EH (cell line): ENCODE measurements around the gene VEGFC.

Experiments used
- DNase-seq: peaks from one replicate; pipeline ENCODE4 v3.0.0-alpha.2; 2015; ENCODE audit warnings: low read depth

Gene VEGFC

DNA sequence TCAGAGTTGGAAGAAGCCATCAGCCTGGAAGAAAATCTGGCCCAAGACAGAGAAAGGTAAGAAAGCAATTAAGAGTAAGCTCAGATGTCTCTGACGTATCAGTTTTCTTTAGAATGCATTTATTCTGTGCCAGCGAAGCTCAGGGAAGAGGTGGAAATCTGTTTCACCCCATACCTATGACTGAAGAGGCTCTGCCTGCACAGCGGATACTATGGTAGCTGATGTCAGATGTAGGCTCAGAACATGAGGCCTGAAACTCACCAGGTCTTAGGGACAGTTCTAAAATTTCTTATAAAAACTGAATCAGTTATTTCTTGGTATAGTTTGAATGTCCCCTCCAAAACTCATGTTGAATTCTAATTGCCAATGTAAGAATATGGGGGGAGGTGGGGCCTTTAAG, 30.9 kb downstream of the VEGFC start:
- DNase-seq: no peak

DNA sequence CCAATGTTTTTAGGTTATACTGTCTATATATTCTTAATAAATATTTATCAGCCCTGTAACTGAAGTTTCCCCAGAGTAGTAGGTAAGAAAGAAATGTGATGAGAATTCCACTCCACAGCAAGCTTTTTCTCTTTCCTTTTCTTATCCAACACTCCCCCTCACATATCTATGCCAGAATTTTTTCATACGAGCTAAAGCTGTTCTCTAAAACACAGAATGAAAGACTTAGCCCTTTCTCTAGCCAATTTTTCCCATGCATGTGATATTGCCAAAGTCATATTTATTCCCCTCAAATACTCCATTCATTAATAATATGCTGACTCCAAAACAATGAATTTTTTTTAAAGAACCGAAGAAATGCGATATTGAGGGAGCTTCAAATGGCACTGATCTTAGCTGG, 32.3 kb downstream of the VEGFC start:
- DNase-seq: no peak

DNA sequence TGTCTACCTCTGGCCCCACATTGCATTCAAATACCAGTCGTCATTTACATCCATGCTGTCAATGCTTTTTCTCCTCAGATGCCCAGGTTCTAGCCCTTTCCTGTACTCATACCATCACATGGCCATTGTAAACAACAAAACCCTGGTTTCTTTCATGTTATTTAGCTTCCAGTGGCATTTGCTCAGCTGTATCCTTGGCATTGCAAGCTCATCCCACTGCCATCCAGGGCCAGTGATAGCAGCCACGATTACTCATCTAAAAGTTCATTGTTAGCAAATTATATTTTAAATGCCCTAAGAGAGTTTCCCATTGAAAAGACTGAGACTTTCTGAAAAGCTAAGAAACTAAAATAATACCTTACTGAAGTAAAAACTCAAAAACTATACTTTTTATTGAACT, 34.0 kb downstream of the VEGFC start:
- no peak for DNase-seq

DNA sequence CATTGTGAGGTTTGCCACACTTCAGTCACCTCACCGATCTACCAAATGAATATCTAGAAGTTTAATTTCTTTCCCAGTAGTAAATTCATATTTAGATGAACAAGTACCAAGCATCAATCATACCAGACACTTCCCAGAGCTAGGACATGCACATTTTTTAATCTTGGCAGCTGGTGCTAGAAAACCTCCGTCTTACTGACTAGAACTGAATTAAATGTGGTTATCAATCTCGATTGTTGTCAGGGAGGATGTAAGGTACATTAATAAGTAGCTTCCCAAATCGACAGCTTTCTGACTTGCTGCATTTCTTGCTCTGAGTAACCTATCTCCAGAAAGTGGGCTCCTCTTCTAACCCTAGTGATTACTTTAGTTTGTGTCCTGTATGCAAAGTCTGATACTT, 34.4 kb downstream of the VEGFC start:
- DNase-seq: no peak

DNA sequence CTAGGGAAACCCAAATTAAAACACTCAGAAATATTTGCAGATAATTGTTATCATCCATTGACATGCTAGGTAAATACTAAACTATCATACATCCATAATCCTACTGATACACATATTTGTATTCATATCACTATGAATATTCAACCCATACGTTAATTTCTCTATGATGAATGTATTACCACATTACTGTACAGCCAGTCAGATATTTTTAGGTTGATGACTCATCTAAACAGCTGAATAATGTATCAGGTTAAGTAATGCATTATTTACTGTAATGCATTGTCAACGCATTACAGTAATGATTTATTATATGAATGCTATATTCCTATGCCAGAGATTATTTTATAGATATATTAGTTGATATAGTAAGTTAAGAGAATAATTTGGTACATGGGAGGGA, 37.1 kb downstream of the VEGFC start:
- DNase-seq: no peak

DNA sequence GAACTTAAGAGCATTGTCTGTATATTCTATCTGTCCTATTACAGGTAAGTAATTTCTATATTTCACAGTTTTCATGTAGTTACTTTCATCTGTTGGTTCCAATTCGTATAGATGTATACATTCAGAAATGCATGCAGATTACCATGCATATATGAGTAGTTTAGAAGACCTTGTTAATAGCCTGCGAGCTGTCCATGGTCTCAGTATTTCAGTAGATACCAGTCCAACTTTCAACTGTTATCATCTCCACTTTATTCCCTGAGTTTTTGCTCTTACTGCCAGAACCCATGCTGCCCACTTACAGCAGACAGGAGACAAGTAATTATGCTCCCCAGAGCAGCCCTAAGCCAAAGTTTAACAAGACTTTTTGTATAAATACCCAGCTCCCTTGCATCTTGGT, 37.7 kb downstream of the VEGFC start:
- DNase-seq: no peak

DNA sequence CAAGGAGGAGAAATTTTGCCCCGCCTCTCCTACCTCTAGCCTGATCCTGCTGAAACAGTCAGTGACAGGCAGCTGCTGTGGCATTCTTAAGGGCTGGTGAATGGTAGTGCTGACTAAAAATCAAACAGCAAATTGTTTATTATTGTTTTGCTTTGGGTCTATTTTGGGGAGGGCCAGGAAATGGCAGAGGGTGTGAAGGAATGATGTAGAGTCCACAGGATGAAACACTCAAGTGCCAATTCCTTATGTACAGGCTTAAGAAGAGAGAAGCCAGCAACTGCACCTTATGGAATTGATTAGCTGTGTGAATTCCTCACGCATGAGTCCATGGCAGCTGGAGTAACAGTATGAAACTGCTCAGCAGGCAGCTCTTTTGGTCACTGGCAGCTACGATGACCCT, 39.7 kb downstream of the VEGFC start:
- peak; percentile 96 for DNase-seq

DNA sequence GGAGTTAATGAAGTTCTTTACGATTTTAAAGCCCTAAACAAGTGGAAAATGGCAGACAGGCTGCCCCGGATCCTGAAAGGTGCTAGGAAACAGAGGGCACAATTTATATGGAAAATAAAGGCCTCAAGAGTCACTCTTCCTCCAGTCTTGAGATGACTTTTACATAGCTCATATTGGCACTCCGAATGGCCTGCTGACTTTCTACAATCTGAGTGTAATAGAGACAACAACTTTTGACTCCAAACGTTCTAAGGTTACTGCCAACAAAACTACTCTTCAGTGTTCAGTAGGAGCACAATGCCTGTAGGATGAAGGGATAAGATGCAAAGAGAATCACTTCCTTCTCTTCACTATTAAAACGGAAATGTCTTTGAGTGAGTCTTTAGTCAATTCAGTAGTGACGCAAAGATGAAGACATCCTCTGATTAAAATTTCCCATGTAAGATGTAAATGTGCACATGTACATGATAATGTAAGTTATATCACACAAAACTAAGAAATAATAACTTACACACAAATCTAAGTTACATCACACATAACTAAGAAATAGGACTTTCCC, 40.5 kb downstream of the VEGFC start:
- DNase-seq: no peak

DNA sequence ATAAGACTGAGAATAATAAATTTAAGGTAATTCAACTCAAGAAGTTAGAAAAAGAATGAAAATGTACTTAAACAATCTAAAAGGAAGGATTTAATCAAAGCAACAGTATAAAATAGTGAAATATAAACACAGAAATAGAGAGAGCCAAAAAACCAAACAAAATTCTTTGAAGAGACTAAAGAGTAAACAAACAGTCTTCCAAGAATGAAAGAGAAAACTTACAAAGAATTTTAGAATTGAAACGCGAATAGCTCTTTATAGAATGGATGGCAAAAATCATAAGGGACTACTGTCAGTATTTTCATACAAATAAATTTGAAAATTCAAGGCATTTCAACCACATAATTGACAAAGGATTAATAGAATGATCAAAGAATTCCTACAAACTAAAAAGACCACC, 41.7 kb downstream of the VEGFC start:
- no peak for DNase-seq

DNA sequence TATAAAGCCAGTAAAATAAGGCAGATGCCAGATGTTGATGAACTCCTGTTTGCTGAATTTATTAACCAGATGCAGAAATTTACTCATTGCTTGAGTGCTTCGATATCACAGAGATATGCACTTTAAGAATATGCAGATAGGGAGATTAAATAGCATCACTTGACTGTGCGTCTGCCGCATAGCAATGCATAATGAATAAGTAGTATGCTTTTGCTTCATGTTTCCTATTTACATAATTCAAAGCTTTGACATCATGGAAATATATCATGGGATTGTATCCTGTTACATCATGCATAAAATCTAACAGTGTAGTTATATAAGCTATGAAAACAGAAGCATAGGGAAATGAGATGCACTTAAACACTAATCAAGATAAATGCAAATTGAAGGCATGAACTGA, 45.9 kb downstream of the VEGFC start:
- no peak for DNase-seq

DNA sequence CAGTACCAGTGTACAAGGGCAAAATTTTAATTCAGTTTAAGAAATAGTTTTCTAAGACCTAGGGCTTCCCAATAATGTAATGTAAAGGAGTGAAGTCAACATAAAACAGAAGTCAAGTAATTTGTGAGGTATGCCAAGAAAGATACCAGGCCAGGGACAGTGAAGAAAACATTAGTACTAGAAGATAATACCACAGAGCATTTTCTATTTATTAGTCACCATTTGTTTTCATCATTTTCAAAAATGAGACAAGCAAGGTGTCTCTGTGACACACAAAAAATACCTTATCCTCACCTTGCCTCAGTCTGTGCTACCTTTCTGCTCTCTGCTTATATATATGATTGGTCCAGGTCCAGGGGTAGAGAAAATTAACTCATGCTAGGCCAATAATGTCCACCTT, 46.8 kb downstream of the VEGFC start:
- DNase-seq: peak; percentile 27

DNA sequence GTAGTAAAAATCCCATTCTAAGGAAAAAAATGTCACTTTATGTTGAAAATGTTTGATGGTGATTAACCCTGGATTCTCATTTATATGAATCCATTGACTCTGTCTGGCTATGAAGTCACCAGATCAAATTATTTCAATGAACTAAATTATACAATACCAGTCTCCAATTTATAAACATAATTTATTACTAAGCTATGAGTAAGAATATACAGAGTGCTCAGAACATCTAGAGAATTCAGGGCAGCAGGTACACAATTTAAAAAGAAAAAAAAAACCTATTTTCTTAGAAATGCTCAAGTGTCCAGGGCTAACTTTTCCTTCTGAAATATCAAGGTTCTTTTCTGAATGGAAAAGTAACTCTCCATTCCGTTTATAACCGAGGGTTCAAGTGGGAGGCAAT, 48.6 kb downstream of the VEGFC start:
- DNase-seq: no peak

DNA sequence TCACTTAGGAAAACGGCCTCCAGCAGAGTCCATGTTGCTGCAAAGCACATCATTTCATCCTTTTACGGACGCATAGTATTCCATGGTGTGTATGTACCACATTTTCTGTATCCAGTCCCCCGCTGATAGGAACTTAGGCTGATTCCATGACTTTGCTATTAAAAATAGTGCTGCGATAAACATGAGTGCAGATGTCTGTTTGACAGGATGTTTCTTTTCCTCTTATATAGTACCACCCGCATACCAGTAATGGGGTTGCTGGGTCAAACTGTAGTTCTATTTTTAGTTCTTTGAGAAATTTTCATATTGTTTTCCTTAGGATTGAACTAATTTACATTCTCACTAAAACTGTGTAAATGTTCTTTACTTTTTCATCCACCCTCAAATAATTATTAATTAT, 50.5 kb downstream of the VEGFC start:
- DNase-seq: no peak

DNA sequence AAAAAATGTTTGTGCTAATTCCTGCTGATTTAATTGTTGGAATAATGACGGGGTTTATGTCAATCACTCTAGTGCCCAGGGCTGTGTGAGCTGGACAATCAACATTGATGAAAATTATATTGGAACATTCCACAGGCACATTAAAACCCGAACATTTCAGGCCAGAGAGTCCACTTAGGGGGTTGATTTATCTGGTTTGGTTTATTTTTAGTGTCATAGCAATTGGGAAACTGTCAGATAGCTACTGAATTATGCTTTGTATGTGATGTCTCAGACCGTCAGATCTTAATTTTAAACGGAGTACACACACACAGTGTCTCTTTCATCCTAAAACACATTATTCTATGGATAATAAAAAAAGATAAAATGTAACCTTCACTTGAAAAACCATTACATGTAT, 51.5 kb downstream of the VEGFC start:
- no peak for DNase-seq

DNA sequence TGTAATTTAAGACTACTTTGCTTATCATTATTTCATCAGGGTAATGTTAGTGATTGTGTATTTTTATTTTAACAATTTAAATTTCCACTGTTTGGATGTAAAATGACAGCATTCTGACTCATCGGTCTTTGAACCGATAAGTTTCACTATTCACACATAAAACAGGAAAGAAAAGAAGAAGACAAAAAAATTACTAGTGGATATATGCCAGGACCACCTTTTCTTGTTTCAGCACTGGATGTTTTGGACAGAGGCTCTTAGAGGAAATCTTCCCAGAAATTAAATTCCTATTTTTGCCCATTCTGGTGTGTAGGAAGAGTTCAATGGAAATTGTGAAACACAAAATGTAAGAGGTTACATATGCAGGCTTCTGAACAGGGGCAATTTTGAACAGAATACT, 57.4 kb downstream of the VEGFC start:
- DNase-seq: peak; percentile 67

DNA sequence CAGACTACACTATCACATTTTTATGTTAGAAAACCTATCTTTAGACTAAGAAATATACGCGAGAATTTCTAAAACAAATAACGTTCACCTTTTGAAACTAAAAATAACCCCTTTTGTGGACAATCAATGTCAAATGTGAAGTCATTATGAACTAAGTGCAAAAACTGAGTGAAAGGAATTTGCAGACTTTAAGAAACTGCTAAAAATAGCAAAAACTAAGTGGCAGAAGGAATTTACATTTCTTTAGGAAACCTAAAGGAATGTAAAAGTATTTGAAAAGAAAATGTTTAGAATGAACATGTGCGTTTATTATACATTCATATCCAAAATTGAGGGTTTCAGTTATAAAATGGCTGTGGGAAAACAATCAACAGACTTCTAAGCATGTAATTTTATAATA, 58.3 kb downstream of the VEGFC start:
- peak; percentile 29 for DNase-seq

DNA sequence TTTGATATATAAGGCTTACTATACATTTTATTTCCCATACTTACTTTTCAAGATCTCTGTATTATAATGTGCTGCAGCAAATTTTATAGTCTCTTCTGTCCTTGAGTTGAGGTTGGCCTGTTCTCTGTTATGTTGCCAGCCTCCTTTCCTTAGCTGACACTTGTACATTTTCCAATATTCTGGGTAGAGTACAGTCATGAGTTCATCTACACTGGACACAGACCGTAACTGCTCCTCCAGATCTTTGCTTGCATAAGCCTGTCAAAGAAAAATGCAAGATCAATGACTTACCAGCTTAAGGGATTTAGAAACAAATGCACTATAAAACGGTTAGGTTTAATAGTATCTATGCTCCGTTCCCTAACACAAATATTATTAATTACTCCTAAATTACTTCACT, 63.2 kb downstream of the VEGFC start:
- no peak for DNase-seq

DNA sequence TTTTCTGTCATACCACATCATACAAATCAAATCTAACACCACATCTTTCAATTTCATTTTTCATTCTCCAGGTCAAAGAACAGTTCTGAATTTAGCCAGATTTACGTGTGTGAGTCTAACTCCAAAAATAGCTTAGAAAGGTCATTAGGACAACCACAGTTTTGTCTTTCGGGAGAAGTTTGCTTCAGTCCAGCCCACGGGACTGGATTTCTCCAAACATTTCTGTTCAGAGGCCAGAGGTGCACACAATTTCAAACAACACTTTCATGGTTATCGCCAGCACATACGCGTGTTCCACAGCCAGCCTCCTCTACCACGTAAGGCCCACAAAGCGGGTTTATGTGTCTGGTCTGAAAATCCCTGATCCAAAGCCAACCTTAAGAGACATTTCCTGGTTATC, 65.9 kb downstream of the VEGFC start:
- DNase-seq: peak; percentile 45

DNA sequence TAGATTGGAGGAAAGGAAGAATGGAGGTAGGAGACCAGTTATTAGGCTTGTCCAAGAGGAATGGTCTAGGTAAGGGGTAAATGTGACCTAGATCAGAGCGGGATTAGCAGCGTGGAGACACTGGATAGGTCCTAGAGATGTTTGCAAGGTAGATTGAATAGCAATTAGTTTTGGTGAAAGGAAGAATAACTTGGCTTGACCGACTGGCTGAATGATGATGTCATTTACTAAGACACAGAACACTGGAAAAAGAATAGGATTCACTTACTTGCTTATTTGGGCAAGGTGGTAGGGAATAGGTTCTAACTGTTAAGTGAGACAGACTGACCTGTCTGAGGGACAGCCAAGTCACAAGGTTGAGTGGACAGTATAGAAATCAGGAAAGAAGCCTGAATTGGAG, 71.3 kb downstream of the VEGFC start:
- DNase-seq: no peak

DNA sequence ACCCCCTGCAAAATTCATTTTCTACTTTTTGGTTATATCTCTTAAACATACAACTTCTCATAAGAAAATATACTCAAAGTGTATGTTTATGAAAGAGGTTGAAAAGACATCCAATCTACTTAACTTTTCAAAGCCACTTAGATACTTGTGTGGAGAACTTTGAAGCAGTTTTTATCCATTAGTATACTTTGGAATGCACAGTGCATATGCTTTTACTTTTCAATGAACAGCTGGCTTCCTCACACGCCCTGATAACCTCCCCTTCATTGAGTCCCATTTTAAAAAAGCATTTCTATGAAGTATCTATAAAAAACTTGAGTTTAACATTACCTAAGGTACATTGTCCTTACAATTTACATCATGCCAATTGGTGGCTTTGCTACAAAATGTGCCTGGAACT, 73.8 kb downstream of the VEGFC start:
- DNase-seq: peak; percentile 26

DNA sequence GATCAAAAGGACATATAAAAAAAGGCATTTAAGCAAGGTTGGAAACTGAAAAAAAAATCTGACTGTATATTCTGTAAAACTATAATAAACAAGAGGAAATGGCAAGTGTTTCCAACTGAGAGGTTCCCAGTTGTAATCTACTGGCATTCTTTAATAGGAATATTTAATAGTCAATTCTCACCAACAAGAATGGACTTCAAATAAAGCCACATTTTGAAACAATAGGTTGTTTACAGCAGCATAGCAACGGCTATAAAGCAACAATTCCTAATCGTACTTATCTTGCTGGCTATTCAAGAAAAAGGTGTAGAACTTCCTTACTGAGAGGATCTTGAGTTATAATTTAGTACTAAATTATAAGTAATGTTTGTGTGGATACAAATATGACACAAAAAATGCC, 75.5 kb downstream of the VEGFC start:
- DNase-seq: no peak

DNA sequence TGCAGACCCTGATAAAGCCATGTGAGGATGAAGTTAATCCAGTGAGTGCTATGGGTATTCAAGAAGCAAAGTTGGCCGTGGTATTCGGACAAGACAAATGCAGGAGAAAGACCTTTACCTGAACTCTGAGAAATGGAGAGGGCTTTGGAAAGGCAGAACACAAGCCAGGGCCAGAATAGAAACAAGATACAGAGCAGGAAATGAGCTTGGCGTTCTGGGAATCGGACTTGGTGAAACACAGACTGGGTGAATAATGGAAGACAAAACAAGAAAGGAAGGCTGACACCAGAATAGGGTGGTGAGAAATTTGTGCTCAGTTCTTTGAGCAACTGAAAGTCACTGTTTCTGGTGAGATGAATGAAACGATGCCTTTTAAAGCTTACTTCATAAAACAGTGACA, 83.3 kb downstream of the VEGFC start:
- DNase-seq: no peak

DNA sequence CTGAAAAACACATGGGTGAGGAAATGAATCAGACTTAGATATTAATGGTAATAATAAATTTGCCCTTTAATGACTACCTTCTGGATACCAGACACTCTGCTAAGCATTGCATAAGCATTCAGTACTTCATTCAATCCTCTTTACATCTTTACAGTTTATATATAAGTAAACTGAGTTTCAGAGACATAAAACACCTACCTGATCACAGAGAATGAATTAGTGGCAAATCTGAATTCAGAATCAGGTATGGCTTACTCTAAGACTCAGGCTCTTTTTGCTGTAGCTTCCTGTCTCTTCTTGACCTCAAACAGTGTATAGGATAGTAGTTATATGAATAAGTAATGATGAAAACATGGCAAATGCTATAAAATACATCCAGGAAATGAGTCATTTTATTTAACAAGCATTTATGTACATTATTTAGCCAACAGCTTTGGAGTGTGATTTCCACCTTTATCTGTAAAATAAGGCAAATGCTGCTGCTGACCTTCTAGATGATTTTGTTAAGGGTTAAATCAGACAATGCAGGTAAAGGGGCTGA, 83.9 kb downstream of the VEGFC start:
- DNase-seq: peak; percentile 36

DNA sequence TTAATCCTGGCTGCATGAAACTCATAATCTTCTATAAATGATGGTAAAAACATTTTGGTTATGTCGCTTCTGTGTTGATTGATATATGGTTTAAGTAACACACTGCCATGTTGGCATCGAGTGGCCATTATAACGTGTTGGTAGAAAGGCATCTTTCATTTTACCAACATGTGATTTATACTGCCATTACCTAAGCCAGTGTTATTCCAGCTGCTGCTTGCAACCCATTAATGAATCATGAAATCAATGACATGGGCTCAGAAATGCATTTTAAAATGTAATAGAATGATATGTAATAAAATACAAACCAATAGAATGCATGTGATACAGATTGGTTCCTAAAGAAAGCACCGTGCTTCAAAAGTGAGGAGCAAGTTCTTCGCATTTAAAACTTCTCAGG, 102.0 kb downstream of the VEGFC start:
- DNase-seq: no peak

DNA sequence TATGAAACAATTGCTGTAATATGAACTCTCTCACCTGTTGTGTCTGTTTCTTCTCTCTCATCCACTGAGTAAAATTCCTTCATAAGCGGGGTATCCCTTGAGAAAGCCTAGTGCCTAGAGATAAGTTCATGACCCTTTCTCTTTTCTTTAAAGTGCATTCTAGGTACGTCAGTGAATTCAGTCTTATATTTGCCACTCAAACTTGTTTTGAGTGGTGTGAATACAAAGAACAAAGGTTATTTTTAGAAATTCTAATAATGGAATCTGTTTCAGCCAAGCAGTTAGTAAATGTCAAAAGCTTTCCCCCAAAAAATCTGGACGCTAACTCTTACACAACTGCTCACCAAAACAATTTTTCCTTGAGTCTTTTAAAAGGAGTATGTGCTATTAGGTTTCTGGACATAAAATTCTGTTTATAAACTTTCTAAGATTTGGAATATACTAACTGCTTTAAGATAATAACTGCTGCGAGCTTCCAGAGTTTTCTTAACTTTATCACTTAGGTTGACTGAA, 112.0 kb downstream of the VEGFC start:
- DNase-seq: no peak
